ENCODE results near the gene C3orf22. TPM values are rescaled to one million over a fixed set of nuclear protein-coding genes. Genes with fewer than 3 reads are reported as not detected.
"Not testable (repeated sequence)": the region's sequence is repeated elsewhere in the genome, so short reads cannot be mapped to it uniquely, and the experiment has no call there.

C3orf22 gene
- total RNA-seq, 2 experiments from 2014 or later = not detected

GRCh38 chr3:126537116-126537729, 21.5 kb downstream of the C3orf22 start:
- CTCF ChIA-PET (ENCODE audit: unreplicated experiment) = no interaction called here
- H3K79me2 ChIP-seq (ENCODE audit: insufficient read depth, low read depth, low read length) = no peaks in the 10 kb centered on the region
- no peak for DNase-seq (ENCODE audit: low spot score)
- H3K4me1 ChIP-seq (ENCODE audit: insufficient read depth, low read length, poor library complexity, severe bottlenecking) = no peaks in the 10 kb centered on the region
- TF ChIP-seq EZH2phosphoT487 (IDR thresholded peaks at IDR 0.05; ENCODE audit: borderline replicate concordance, low read depth, low read length) (no peak), CTCF (conservative IDR thresholded peaks at IDR 0.05; ENCODE audit: low read length) (no peak)
- no peaks in the 10 kb centered on the region for H4K20me1 ChIP-seq (ENCODE audit: insufficient read depth, low read length)
- H3K4me2 ChIP-seq (ENCODE audit: low read length) = no peak overlapping the region
- intact Hi-C loops (cut with micrococcal nuclease; ENCODE audit: unreplicated experiment) = no loop called here
- no peaks in the 10 kb centered on the region for H3K9me2 ChIP-seq (ENCODE audit: insufficient read depth, low read length)
- H2AFZ ChIP-seq (ENCODE audit: low read length) = no peak overlapping the region
- POLR2A ChIA-PET = no interaction called here
- H3K9me3 ChIP-seq (ENCODE audit: low read length) = no peaks in the 10 kb centered on the region
- no peaks in the 10 kb centered on the region for H3K36me3 ChIP-seq (ENCODE audit: insufficient read depth, low read length)
- no peak overlapping the region for H3K27ac ChIP-seq (ENCODE audit: low read depth, low read length, poor library complexity, severe bottlenecking)
- BruUV-seq (replicated peaks) = no TSS peak
- H3K4me3 ChIP-seq (ENCODE audit: low read depth, low read length, poor library complexity, severe bottlenecking) = no peak overlapping the region

GRCh38 chr3:126536126-126536525, 22.6 kb downstream of the C3orf22 start:
- no TSS peak for BruUV-seq (replicated peaks)
- TF ChIP-seq CTCF (conservative IDR thresholded peaks at IDR 0.05; ENCODE audit: low read length) (no peak), EZH2phosphoT487 (IDR thresholded peaks at IDR 0.05; ENCODE audit: borderline replicate concordance, low read depth, low read length) (no peak)
- ChIA-PET CTCF (ENCODE audit: unreplicated experiment) (no interaction called here), POLR2A (no interaction called here)
- no peaks in the 10 kb centered on the region for H3K79me2 ChIP-seq (ENCODE audit: insufficient read depth, low read depth, low read length)
- no peak overlapping the region for H2AFZ ChIP-seq (ENCODE audit: low read length)
- H3K9me3 ChIP-seq (ENCODE audit: low read length) = no peaks in the 10 kb centered on the region
- no peak overlapping the region for H3K27ac ChIP-seq (ENCODE audit: low read depth, low read length, poor library complexity, severe bottlenecking)
- DNase-seq (ENCODE audit: low spot score) = no peak
- intact Hi-C loops (cut with micrococcal nuclease; ENCODE audit: unreplicated experiment) = no loop called here
- no peaks in the 10 kb centered on the region for H3K4me1 ChIP-seq (ENCODE audit: insufficient read depth, low read length, poor library complexity, severe bottlenecking)
- H3K36me3 ChIP-seq (ENCODE audit: insufficient read depth, low read length) = no peaks in the 10 kb centered on the region
- no peak overlapping the region for H3K4me2 ChIP-seq (ENCODE audit: low read length)
- no peak overlapping the region for H3K4me3 ChIP-seq (ENCODE audit: low read depth, low read length, poor library complexity, severe bottlenecking)
- H3K9me2 ChIP-seq (ENCODE audit: insufficient read depth, low read length) = no peaks in the 10 kb centered on the region
- H4K20me1 ChIP-seq (ENCODE audit: insufficient read depth, low read length) = no peaks in the 10 kb centered on the region

- Histone ChIP-seq H4K20me1 (ENCODE audit: insufficient read depth, low read length) (no peaks in the 10 kb centered on the region), H3K36me3 (ENCODE audit: insufficient read depth, low read length) (no peaks in the 10 kb centered on the region), H3K9me3 (ENCODE audit: low read length) (no peaks in the 10 kb centered on the region), H2AFZ (ENCODE audit: low read length) (no peak overlapping the region), H3K27ac (ENCODE audit: low read depth, low read length, poor library complexity, severe bottlenecking) (no peak overlapping the region), H3K4me1 (ENCODE audit: insufficient read depth, low read length, poor library complexity, severe bottlenecking) (no peaks in the 10 kb centered on the region), H3K79me2 (ENCODE audit: insufficient read depth, low read depth, low read length) (no peaks in the 10 kb centered on the region), H3K4me3 (ENCODE audit: low read depth, low read length, poor library complexity, severe bottlenecking) (no peak overlapping the region), H3K9me2 (ENCODE audit: insufficient read depth, low read length) (no peaks in the 10 kb centered on the region), H3K4me2 (ENCODE audit: low read length) (no peak overlapping the region)
- ChIA-PET POLR2A (no interaction called here), CTCF (ENCODE audit: unreplicated experiment) (no interaction called here)
- TF ChIP-seq CTCF (conservative IDR thresholded peaks at IDR 0.05; ENCODE audit: low read length) = no peak
- no peak for TF ChIP-seq EZH2phosphoT487 (IDR thresholded peaks at IDR 0.05; ENCODE audit: borderline replicate concordance, low read depth, low read length)
- no peak for DNase-seq (ENCODE audit: low spot score)
- intact Hi-C loops (cut with micrococcal nuclease; ENCODE audit: unreplicated experiment) = no loop called here
- no TSS peak for BruUV-seq (replicated peaks)
These were observed 23.1 kb downstream of the C3orf22 start for GRCh38 chr3:126535636-126536035.

GRCh38 chr3:126534716-126535115, 24.0 kb downstream of the C3orf22 start:
- H4K20me1 ChIP-seq (ENCODE audit: insufficient read depth, low read length); H3K4me1 ChIP-seq (ENCODE audit: insufficient read depth, low read length, poor library complexity, severe bottlenecking); H3K4me2 ChIP-seq (ENCODE audit: low read length); H3K4me3 ChIP-seq (ENCODE audit: low read depth, low read length, poor library complexity, severe bottlenecking); H3K36me3 ChIP-seq (ENCODE audit: insufficient read depth, low read length); POLR2A ChIA-PET; CTCF ChIA-PET (ENCODE audit: unreplicated experiment); BruUV-seq (replicated peaks); H3K9me2 ChIP-seq (ENCODE audit: insufficient read depth, low read length); DNase-seq (ENCODE audit: low spot score); H3K9me3 ChIP-seq (ENCODE audit: low read length); H2AFZ ChIP-seq (ENCODE audit: low read length); H3K79me2 ChIP-seq (ENCODE audit: insufficient read depth, low read depth, low read length); H3K27ac ChIP-seq (ENCODE audit: low read depth, low read length, poor library complexity, severe bottlenecking); intact Hi-C loops (cut with micrococcal nuclease; ENCODE audit: unreplicated experiment): not testable (repeated sequence)
